GM04504 (cell line): ENCODE data around the gene ZNF429.
"Not testable (repeated sequence)": the region's sequence is repeated elsewhere in the genome, so short reads cannot be mapped to it uniquely, and the experiment has no call there.

Source experiments
- DNase-seq: peaks from one replicate; pipeline ENCODE4 v3.0.0-alpha.2; 2012; ENCODE audit warnings: low read depth

The ZNF429 gene

DNA sequence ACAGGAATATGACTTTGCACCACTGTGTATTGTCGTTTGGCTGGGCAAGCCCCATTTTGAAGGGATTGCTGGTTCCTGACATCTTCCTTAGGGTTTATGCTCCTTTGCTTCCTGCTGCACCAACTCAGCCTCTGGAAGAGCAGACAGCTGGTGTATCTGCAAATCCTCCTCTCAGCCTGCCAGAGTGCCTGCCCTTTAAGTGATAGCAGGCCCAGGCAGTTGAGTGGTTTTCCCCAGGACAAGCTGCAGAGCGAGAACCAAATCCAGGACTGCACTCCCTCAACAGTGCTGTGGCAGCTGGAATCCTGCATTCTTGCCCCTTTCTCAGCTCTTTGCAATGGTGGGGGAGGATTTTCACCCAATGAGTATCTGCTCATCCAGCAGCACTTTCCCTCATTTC is 85.5 kb downstream of the ZNF429 start:
- DNase-seq, result no peak

DNA sequence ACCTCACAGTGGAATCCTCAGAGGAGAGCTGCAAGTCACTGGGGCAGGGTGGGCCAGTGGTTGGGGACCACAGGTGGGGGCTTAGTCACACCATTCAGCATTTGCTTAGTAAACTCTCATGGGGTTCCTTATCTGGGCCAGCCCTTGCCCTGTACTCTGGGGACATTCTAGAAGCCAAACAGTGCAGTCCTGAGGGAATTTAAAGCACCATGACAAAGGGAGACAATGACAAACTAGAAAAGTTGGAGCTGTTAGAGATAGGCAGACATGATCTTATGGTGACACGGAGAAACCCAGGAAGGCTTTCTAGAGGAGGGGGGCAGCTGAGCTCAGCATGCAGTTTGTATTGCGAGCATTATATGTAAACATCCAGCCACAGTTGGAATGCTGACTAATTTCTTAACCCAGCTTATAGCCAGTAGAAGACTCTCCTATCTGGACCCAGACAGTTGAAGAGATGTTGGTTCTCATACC is 87.6 kb downstream of the ZNF429 start:
- DNase-seq, result no peak

- no peak for DNase-seq
Observed at GRCh38 chr19:21593502-21593901, 88.1 kb downstream of the ZNF429 start.

GRCh38 chr19:21593934-21594820 is 88.8 kb downstream of the ZNF429 start:
- no peak for DNase-seq

- no peak for DNase-seq
Observed at GRCh38 chr19:21595185-21595584, 89.8 kb downstream of the ZNF429 start.

DNA sequence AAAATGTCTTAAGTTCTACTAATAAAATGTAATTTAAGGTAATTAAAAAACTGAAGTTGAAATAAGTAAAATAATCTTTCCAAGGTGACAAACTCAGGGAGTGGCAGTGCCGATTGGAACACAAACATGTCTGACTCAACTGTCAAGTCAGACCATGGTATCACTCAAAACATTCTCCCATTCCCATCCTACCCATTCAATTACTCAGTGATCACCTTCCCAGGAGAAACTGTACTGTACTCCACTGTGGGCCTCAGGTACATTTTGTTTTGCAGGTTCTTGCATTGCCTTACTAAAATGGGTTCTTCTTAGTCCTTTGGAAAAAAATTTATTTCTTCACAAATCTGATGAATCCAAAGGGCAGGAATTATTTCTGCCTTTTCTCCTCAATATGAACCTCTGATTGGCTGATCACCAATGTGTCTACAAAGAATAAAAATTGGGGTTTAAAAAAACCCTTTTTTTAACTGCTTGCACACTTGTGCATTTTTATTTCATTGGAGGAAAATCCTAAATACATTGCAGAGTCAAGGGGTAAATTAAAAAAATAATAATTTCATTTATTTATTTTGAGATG is 96.8 kb downstream of the ZNF429 start:
- DNase-seq, result no peak

DNA sequence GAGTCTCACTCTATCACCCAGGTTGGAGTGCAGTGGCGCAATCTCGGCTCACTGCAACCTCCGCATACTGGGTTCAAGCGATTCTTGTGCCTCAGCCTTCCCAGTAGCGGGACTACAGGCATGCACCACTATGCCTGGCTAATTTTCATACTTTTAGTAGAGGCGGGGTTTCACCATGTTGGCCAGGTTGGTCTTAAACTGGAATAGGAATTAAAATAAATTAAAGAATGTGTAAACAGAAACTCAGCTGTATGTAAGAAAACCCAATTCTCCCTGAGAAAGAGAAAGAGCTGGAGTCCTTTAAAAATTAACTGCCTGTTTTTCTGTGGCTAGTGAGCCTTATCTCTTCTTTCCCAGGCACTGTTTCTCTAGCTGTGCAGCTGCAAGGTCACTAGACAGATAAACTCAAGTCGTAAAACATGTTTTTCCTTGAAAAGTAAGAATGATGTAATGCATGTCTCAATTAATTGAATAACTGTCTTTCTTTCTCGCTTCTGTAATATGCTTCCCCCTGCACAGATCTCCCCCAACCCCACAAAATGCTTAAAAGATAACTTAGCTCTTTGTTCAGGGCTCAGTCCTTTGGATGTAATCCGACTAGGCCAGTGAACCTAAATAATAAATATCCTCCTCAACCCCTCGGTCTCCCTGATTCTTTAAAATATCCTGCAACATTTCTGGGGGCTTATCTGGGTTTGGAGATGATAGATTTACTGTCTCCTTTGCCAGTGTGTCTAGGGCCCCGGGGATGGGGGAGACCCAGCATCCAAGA is 97.4 kb downstream of the ZNF429 start:
- not testable (repeated sequence) for DNase-seq

DNA sequence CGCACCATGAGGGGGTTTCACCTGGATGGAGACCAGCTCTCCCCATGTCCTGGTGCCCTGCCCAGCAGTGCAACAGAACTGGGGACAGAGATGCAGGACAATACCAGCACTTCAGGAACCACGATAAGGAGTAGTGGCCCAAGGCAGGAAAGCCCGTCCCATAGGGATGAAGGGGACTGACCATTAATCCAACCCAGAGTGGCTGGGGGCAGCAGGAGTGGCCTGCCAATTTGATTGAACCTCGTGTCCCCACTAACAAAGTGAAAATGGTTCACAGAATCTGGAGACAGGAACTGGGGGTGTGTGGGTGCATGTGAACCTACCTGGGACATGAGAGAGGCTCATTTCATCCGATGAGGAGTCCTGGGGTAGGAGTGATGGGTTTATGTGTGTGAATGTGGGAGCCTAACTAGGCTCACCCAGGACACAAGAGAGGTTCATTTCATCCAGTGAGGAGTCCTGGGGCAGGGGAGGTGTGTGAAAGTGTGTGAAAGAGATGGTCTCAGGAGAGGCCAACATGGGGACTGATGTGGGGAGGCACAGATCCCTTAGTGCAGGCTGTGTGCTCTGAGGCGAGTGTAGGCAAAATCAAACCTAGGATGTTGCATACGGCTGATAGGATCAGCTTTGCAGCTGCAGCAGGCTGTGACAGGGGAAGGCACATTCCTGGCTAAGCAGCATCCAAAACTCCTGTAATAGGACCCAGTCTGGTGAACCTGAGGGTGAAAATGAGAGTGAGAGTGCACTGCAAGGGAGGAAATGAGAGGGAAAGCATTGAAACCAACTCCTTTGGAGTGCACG is 98.2 kb downstream of the ZNF429 start:
- no peak for DNase-seq

GRCh38 chr19:21604351-21604926 is 99.0 kb downstream of the ZNF429 start:
- no peak for DNase-seq
